HL-60 (cell line): ENCODE data around the gene LCN15.

Experiments
- POLR2AphosphoS5 ChIP-seq: IDR thresholded peaks from 2 replicates; pipeline ENCODE4 v1.6.1; 2012; ENCODE audit warnings: low read depth
- TF ChIP-seq, protein P1 (sequence below): IDR thresholded peaks from one replicate; pipeline ENCODE4 v1.5.1; 2011; ENCODE audit warnings: low read length, control low read depth, inconsistent platforms; ENCODE audit not compliant: insufficient read depth

DNA sequence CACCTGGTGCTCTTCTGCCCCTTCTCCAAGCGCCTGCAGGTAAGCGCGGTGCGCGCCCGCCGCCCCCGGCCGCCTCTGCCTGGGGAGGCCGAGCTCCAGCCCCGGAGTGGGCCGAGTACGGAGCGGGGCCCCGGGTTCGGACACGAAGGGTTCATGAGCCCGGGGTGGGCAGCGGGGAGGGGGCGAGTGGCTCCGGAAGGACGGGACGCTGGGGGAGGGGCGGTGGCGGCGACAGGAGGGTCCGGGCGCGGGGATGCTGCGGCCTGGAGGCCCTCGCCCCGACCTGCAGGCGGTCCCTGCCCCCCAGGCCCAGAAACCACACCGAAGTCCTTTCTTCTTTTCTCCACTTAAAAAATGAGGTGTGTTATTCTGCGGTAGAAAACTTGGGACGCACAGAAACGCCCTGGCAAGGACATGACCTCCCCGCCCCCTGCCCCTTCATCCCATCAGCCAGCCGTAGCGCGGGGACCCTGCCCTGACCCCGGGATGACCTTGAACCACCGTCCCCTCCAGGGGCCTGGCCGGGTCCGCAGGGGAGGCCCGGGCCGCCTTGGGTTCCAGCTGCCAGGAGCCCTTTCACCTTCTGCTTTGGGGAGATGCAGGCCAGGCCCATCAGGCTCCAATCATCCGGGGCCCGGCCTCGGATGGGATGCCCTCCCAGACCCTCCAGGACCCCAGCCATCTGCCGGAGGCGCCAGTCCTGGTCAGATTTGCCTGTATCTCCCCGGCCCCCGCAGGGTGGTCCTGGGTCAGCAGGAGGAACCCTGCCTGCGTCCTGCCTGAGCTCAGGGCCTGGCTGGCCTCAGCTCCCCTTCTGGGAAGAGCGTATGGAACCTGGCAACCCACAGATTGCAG is 51.4 kb downstream of the LCN15 start:
- TF ChIP-seq, protein P1, sequence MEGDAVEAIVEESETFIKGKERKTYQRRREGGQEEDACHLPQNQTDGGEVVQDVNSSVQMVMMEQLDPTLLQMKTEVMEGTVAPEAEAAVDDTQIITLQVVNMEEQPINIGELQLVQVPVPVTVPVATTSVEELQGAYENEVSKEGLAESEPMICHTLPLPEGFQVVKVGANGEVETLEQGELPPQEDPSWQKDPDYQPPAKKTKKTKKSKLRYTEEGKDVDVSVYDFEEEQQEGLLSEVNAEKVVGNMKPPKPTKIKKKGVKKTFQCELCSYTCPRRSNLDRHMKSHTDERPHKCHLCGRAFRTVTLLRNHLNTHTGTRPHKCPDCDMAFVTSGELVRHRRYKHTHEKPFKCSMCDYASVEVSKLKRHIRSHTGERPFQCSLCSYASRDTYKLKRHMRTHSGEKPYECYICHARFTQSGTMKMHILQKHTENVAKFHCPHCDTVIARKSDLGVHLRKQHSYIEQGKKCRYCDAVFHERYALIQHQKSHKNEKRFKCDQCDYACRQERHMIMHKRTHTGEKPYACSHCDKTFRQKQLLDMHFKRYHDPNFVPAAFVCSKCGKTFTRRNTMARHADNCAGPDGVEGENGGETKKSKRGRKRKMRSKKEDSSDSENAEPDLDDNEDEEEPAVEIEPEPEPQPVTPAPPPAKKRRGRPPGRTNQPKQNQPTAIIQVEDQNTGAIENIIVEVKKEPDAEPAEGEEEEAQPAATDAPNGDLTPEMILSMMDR: no peak
- TF ChIP-seq POLR2AphosphoS5: no peak
